Naive thymus-derived CD8-positive, alpha-beta T cell (primary cell): ENCODE results near the gene LY6G6D. TPM values are rescaled to one million over a fixed set of nuclear protein-coding genes. Genes with fewer than 3 reads are reported as not detected.

Source experiments
- ATAC-seq, 2 donors: fragments of 150-1000 bp; cut with Tn5 transposase in 1 of 2; sonication (Bioruptor Pico), chemical (Tn5 transposase) in 1 of 2; 1 replicate in 1 of 2; 2 replicates in 1 of 2; pipeline ENCODE4 v1.10.0; 2021; ENCODE audit warnings: mild to moderate bottlenecking in 2 of 2, moderate library complexity in 2 of 2
- POLR2A ChIA-PET: fragments of 350-600 bp; sonication (Branson Sonifier 250); formaldehyde crosslinking; loops from one replicate; lab custom pipeline; 2021; ENCODE audit warnings: antibody characterized with exemption; lab: Charles Lee
- DNase-seq, 10 donors: peaks; one replicate each; pipeline versions ENCODE4 v3.0.0 to v3.0.0-alpha.2; 2020 to 2022
- H3K27ac Mint-ChIP-seq, 10 donors: one replicate each; pipeline ENCODE4 v1.8.0; 2020 to 2022; ENCODE audit warnings: mild to moderate bottlenecking in 10 of 10, mixed read lengths in 10 of 10, moderate library complexity in 4 of 10, inconsistent platforms in 1 of 10
- H3K27me3 Mint-ChIP-seq, 5 donors: one replicate each; pipeline ENCODE4 v1.8.0; 2021 to 2022; ENCODE audit warnings: mixed read lengths in 5 of 5
- H3K36me3 Mint-ChIP-seq, 3 donors: one replicate each; pipeline ENCODE4 v1.8.0; 2020 to 2022; ENCODE audit warnings: mixed read lengths in 3 of 3, mild to moderate bottlenecking in 2 of 3, inconsistent platforms in 1 of 3
- H3K4me1 Mint-ChIP-seq, 4 donors: one replicate each; pipeline ENCODE4 v1.8.0; 2021 to 2022; ENCODE audit warnings: mixed read lengths in 4 of 4
- H3K4me3 Mint-ChIP-seq, 10 donors: one replicate each; pipeline ENCODE4 v1.8.0; 2020 to 2022; ENCODE audit warnings: mild to moderate bottlenecking in 10 of 10, mixed read lengths in 10 of 10, moderate library complexity in 6 of 10, inconsistent platforms in 1 of 10
- H3K9me3 Mint-ChIP-seq, 9 donors: one replicate each; pipeline ENCODE4 v1.8.0; 2020 to 2022; ENCODE audit warnings: mixed read lengths in 9 of 9, mild to moderate bottlenecking in 3 of 9, inconsistent platforms in 1 of 9, moderate library complexity in 1 of 9
- polyA plus RNA-seq, 3 donors: library from polyadenylated mRNA; unstranded; fragments of 300-500 nt; fragmentation: Illumina TruSeq; gene quantifications; one replicate each; pipeline ENCODE4 v1.2.3, GENCODE V29; 2021
- total RNA-seq, 8 experiments: library from RNA in 2 of 8; stranded (reverse) in 2 of 8; gene quantifications; one replicate each; pipeline ENCODE4 v1.2.3 and lab custom pipeline; 2021 to 2026

LY6G6D gene
- total and polyA plus RNA-seq, 5 experiments from 2014 or later, result not detected

GRCh38 chr6:31740397-31741223 is 25.5 kb downstream of the LY6G6D start:
- DNase-seq (no peak), ATAC-seq (no peak)
- POLR2A ChIA-PET, result interaction anchor here (0.6 to 3.9 kb wide), 8 partner anchors 12 to 95 kb away, joined by 3 to 24 read pairs (median 4); partner anchors contain the start of genes ABHD16A, DDAH2 and VARS1
- peak overlapping the region; percentile 92 to 99 (median 98) for H3K4me3 Mint-ChIP-seq
- H3K36me3 Mint-ChIP-seq, result peaks cover 0 to 2% (median 0%) of the 10 kb centered on the region in 3 donors
- no peaks in the 10 kb centered on the region for H3K27me3 Mint-ChIP-seq
- H3K4me1 Mint-ChIP-seq, result peaks cover 41 to 57% (median 51%) of the 10 kb centered on the region in 4 donors
- no peaks in the 10 kb centered on the region for H3K9me3 Mint-ChIP-seq
- peak overlapping the region in 7 of 10 donors; percentile 9 to 97 (median 88) for H3K27ac Mint-ChIP-seq

- ATAC-seq, result no peak
- POLR2A ChIA-PET, result interaction anchor here (0.7 to 1.1 kb wide), 2 partner anchors 11 to 73 kb away, joined by 3 to 6 read pairs; no protein-coding TSS in a partner anchor
- peak overlapping the region in 2 of 10 donors; percentile 22 to 51 for H3K27ac Mint-ChIP-seq
Measured at GRCh38 chr6:31741815-31742214, 26.7 kb downstream of the LY6G6D start.

GRCh38 chr6:31742894-31743293 is 27.7 kb downstream of the LY6G6D start:
- H3K4me1 Mint-ChIP-seq, result peaks cover 25 to 37% (median 30%) of the 10 kb centered on the region in 4 donors
- H3K4me3 Mint-ChIP-seq, result no peak overlapping the region
- H3K36me3 Mint-ChIP-seq, result peaks cover 0 to 2% (median 0%) of the 10 kb centered on the region in 3 donors
- POLR2A ChIA-PET, result interaction anchor here (1.1 kb wide), 1 partner anchor 10 kb away, joined by 6 read pairs; no protein-coding TSS in a partner anchor
- peak overlapping the region in 1 of 10 donors; percentile 32 for H3K27ac Mint-ChIP-seq
- ATAC-seq (no peak), DNase-seq (no peak)
- H3K9me3 Mint-ChIP-seq, result no peaks in the 10 kb centered on the region
- H3K27me3 Mint-ChIP-seq, result no peaks in the 10 kb centered on the region

More at GRCh38 chr6:31741815-31742214, 26.7 kb downstream of the LY6G6D start:
- no peak for DNase-seq
- Mint-ChIP-seq H3K36me3 (peaks cover 0 to 2% (median 0%) of the 10 kb centered on the region in 3 donors), H3K4me1 (peaks cover 32 to 47% (median 40%) of the 10 kb centered on the region in 4 donors), H3K27me3 (no peaks in the 10 kb centered on the region), H3K4me3 (peak overlapping the region in 7 of 10 donors; percentile 31 to 98 (median 57)), H3K9me3 (no peaks in the 10 kb centered on the region)

DNA sequence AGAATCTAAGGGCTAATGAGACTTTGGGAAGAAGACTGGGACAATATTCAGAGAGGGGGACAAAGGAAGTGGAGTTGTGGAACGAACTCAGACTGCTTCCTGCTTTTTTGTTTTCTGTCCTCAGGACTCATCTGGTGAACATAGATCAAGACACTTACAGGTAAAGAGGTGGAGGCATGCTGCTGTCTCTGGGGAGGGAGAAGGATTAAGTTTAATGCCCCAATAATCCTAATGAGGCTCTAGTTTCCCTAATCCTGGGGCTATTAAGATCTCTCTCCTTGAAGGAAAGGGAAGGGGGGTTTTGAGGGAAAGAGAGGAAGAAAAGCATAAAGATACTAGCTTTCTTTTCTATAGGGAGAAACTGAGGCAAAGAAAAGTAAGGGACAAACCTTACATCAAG is 29.3 kb downstream of the LY6G6D start:
- Mint-ChIP-seq H3K27ac (no peak overlapping the region), H3K27me3 (no peaks in the 10 kb centered on the region), H3K4me3 (no peak overlapping the region), H3K4me1 (peaks cover 12 to 21% (median 14%) of the 10 kb centered on the region in 4 donors), H3K36me3 (peaks cover 0 to 2% (median 0%) of the 10 kb centered on the region in 3 donors), H3K9me3 (no peaks in the 10 kb centered on the region)
- POLR2A ChIA-PET, result no interaction called here
- ATAC-seq, result no peak
- no peak for DNase-seq

- Mint-ChIP-seq H3K36me3 (no peaks in the 10 kb centered on the region), H3K27me3 (no peaks in the 10 kb centered on the region), H3K27ac (no peak overlapping the region), H3K4me1 (no peaks in the 10 kb centered on the region), H3K9me3 (no peaks in the 10 kb centered on the region), H3K4me3 (no peak overlapping the region)
- no peak for ATAC-seq
- no peak for DNase-seq
- POLR2A ChIA-PET, result interaction anchor here (0.7 to 0.8 kb wide), 2 partner anchors 23 to 151 kb away, joined by 3 to 5 read pairs; no protein-coding TSS in a partner anchor
Measured at GRCh38 chr6:31749301-31750036, 34.3 kb downstream of the LY6G6D start.

GRCh38 chr6:31750411-31751022 is 35.4 kb downstream of the LY6G6D start:
- DNase-seq, result no peak
- POLR2A ChIA-PET, result no interaction called here
- ATAC-seq, result no peak
- Mint-ChIP-seq H3K27me3 (no peaks in the 10 kb centered on the region), H3K36me3 (no peaks in the 10 kb centered on the region), H3K4me1 (no peaks in the 10 kb centered on the region), H3K9me3 (no peaks in the 10 kb centered on the region), H3K4me3 (no peak overlapping the region), H3K27ac (no peak overlapping the region)

- H3K36me3 Mint-ChIP-seq, result no peaks in the 10 kb centered on the region
- no peak for DNase-seq
- no peak overlapping the region for H3K27ac Mint-ChIP-seq
- no peaks in the 10 kb centered on the region for H3K27me3 Mint-ChIP-seq
- POLR2A ChIA-PET, result interaction anchor here (1.0 kb wide), 1 partner anchor 11 kb away, joined by 6 read pairs; no protein-coding TSS in a partner anchor
- ATAC-seq, result no peak
- no peaks in the 10 kb centered on the region for H3K9me3 Mint-ChIP-seq
- no peaks in the 10 kb centered on the region for H3K4me1 Mint-ChIP-seq
- no peak overlapping the region for H3K4me3 Mint-ChIP-seq
Measured at GRCh38 chr6:31752739-31753319, 37.7 kb downstream of the LY6G6D start.

DNA sequence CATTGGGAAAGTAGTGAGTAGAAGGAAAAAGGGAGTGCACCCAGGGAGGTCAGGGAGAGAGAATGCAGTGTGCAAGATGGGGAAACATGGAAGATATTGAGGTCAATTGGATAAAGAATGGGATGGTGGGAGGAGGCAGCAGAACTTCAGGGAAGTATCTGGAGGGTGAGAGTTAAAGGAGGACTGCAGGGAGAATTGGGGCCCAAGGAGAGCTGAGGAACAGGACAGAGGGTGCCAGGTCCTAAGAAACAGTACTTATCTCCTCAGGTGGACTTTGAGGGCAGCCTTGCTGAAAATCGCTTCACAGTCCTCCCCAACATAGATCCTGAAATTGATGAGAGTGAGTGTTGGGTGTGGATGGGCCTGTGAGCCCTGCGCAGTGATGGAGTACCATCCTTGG is 43.1 kb downstream of the LY6G6D start:
- ATAC-seq, result no peak
- H3K27ac Mint-ChIP-seq, result peak overlapping the region in 2 of 10 donors; percentile 11 to 47

DNA sequence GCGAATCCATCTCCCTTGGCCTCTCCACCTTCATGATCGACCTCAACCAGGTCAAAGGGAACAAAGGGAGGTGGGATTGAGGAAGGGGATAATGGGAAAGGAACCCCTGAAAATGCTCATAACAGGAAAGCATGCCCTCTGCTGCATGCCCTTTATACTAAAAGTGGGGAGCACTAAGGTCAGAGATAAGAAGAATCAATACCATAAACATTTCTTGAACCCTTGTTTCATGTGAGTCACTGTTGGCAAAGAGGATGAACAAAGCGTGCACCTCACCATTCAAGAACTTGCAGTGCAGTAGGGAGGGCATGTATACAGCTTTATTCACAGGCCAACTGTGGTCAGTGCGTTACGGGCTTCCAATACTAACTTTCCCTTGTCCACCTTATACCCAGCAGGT is 45.6 kb downstream of the LY6G6D start:
- POLR2A ChIA-PET, result no interaction called here
- peaks cover 0 to 7% (median 0%) of the 10 kb centered on the region in 3 donors for H3K36me3 Mint-ChIP-seq
- H3K9me3 Mint-ChIP-seq, result no peaks in the 10 kb centered on the region
- H3K27ac Mint-ChIP-seq, result no peak overlapping the region
- H3K4me1 Mint-ChIP-seq, result peaks cover 0 to 17% (median 2%) of the 10 kb centered on the region in 4 donors
- DNase-seq (no peak), ATAC-seq (no peak)
- peaks cover 0 to 3% (median 0%) of the 10 kb centered on the region in 5 donors for H3K27me3 Mint-ChIP-seq
- H3K4me3 Mint-ChIP-seq, result no peak overlapping the region

More for the DNA sequence above, 43.1 kb downstream of the LY6G6D start:
- DNase-seq, result no peak
- H3K4me1 Mint-ChIP-seq, result peaks cover 0 to 12% (median 2%) of the 10 kb centered on the region in 4 donors
- POLR2A ChIA-PET, result interaction anchor here (0.5 kb wide), 1 partner anchor 77 kb away, joined by 9 read pairs; no protein-coding TSS in a partner anchor
- H3K4me3 Mint-ChIP-seq, result no peak overlapping the region
- H3K27me3 Mint-ChIP-seq, result peaks cover 0 to 3% (median 0%) of the 10 kb centered on the region in 5 donors
- peaks cover 0 to 7% (median 0%) of the 10 kb centered on the region in 3 donors for H3K36me3 Mint-ChIP-seq
- H3K9me3 Mint-ChIP-seq, result no peaks in the 10 kb centered on the region

GRCh38 chr6:31761343-31761742 is 46.2 kb downstream of the LY6G6D start:
- POLR2A ChIA-PET, result no interaction called here
- H3K9me3 Mint-ChIP-seq, result no peaks in the 10 kb centered on the region

DNA sequence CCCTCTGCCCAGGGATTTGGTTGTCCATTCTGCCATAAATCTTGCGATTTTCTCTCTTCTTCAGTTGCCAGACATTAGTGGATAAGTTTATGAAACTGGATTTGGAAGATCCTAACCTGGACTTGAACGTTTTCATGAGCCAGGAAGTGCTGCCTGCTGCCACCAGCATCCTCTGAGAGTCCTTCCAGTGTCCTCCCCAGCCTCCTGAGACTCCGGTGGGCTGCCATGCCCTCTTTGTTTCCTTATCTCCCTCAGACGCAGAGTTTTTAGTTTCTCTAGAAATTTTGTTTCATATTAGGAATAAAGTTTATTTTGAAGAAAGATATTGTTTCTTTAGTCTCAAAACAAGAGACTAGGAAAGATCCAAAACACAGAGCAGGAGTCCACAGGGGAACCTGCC is 47.2 kb downstream of the LY6G6D start, which contains the start of gene SAPCD1:
TSS of gene SAPCD1 (plus strand) at position 301 of the 400 bp plus-strand sequence. CDS start 399 bp downstream, outside the sequence.
- peaks cover 0 to 7% (median 0%) of the 10 kb centered on the region in 3 donors for H3K36me3 Mint-ChIP-seq
- POLR2A ChIA-PET, result no interaction called here

More at GRCh38 chr6:31761343-31761742, 46.2 kb downstream of the LY6G6D start:
- ATAC-seq (no peak), DNase-seq (no peak)
- Mint-ChIP-seq H3K4me3 (peak overlapping the region in 1 of 10 donors; percentile 12), H3K27me3 (peaks cover 0 to 3% (median 0%) of the 10 kb centered on the region in 5 donors), H3K27ac (no peak overlapping the region), H3K4me1 (peaks cover 0 to 17% (median 2%) of the 10 kb centered on the region in 4 donors), H3K36me3 (peaks cover 0 to 7% (median 0%) of the 10 kb centered on the region in 3 donors)

More for the DNA sequence above, 47.2 kb downstream of the LY6G6D start, which contains the start of gene SAPCD1:
- Mint-ChIP-seq H3K27me3 (peaks cover 0 to 6% (median 0%) of the 10 kb centered on the region in 5 donors), H3K27ac (peak within 1 kb of the TSS in 2 of 10 donors; percentile 29 to 88), H3K4me3 (peak within 1 kb of the TSS in 2 of 10 donors; percentile 12 to 14), H3K4me1 (peaks cover 0 to 17% (median 2%) of the 10 kb centered on the region in 4 donors), H3K9me3 (no peaks in the 10 kb centered on the region)
- DNase-seq (no peak), ATAC-seq (no peak)
